GM21423 (cell line): ENCODE measurements around the gene CFAP45.
A peak's percentile ranks its signal among the peaks of the same experiment; 100 is the strongest.

Source experiments
- ATAC-seq: cut with Tn5 transposase; IDR thresholded peaks from one replicate; pipeline ENCODE4 v1.9.1; 2021; ENCODE audit warnings: mild to moderate bottlenecking, moderate library complexity; ENCODE audit not compliant: unreplicated experiment

Gene CFAP45

GRCh38 chr1:159854693-159855192 lies 45.2 kb downstream of the CFAP45 start:
- ATAC-seq = peak; percentile 85

DNA sequence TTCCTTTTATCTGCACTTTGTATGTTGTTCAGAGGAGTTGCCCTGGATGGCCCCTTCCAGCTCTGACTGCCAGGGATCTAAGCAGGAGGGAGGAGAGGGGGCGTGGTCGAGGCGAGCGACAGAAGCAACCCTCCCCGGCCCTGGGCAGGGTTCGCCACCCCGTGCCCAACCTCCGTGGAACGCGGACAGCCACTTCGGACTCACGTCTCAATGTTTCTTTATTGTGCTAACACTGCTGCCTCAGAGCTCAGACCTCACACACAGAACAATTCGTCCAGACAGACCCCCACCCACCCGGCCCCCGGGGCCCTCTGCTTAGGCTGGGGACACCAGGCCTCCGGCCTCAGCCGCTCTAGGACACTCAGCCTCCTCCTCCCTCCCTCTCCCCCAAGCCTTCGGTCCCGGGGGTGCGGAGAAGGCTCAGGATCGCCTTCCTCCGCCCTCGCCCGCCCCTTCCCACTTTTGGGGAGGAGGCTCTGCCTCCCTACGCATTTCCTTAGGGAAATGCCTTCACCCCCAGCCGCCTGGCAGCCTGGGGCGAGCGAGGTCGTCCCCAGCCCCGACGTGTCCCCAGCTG lies 45.8 kb downstream of the CFAP45 start:
- no peak for ATAC-seq

DNA sequence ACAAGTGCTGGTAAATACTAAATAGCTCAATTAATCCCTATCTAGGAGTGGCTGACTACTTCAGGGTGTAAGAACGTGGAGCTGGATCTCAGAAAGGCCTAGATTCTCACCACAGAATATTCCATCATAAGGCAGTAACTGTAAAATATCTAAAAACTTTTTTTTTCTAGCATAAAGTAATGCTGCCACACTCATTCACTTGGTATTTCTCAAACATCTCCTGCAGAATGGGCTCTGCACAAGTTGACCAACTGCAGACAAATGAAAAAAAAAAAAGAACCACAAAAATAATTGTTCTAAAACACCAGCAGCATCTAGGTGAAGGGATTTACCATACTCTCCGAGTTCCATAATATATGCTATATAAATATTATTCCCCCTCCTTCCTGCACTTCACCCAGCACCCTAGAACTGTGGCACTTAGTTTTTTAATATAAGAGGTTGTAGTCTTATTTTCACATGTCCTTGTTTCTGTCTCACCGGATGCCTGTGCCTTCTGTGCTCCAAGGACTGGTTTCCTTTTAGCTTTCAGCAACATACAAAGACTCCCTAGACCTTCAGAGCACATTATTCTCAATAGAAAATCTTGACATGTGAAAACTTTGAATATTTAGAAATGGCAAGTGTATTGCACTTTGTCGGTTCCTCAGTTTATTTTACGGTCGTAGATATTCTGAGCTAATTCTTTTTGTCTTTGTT lies 46.4 kb downstream of the CFAP45 start:
- ATAC-seq = no peak

GRCh38 chr1:159851407-159851806 lies 48.6 kb downstream of the CFAP45 start:
- ATAC-seq = no peak

DNA sequence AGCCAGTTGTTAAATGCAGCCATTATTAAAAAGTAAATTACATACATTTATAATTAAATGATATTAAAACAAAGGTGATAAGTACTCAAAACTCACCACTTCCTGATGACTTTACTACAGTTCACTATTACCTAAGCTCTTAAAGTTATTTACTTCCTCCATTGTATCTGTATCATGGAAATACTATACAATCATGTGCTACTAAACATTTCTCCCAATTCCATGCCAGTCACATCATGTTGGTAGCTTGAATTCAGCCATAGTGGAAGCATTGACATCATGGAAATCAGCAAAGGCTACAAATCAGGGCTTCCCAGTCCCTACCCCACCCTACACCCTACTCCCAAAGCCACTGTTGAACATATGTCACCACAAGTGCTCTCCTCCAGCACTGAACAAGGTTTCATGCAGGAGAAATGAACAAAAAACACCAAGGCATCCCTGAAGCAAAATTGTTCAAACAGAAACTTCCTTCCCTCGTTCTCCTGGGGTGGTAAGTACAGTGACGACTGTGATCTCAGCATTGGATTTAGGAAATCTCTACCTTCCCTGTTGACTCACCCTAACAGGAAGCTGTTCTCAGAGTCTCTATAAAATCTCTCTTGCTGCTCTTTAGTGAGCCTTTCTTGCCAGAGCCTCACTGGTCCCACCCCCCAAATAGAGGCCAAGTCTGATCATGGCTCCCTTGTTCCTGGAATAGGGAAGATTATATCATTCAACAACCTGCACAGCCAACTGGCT lies 50.2 kb downstream of the CFAP45 start:
- ATAC-seq = no peak

- ATAC-seq = no peak
Observed at GRCh38 chr1:159848326-159848725, 51.6 kb downstream of the CFAP45 start.

DNA sequence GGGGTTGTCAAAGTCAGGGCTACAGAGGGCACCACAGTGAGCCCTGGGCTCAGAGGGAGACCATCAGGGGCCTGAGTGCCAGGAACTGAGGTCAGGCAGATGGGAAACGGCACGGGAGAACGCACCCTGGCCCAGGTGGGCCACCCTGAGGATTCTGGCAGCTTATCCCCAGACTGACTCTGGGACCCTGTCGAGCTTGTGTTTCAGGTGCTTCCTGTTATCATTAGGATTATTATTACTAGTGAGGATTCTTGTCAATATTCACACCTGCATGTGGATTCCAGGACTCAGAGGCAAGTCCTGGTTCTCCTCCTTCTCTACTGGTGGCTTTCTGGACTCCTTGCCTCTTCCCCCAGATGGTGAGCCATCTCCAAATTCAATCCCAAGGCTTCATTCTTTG lies 52.7 kb downstream of the CFAP45 start:
- no peak for ATAC-seq

GRCh38 chr1:159845751-159846629 lies 54.0 kb downstream of the CFAP45 start:
- ATAC-seq = no peak

DNA sequence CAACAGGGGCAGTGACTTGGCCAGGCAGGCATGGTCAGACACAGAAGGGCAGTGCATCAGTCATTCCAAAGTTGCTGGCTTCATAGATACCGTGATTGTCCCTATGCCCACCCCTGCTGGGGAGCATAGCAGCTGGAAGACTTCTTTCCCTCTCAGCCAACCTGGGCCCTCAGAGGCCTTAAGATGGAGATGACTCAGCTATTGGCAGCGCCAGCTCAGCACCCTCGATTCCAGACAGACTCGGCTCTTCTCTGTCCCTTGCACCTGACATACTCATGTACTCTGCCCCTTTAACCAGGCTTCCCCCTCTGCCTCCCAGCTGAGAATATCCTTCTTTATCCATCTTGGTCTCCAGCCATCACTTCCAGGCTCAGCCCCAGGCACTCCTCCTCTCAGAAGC lies 56.5 kb downstream of the CFAP45 start:
- ATAC-seq = no peak

DNA sequence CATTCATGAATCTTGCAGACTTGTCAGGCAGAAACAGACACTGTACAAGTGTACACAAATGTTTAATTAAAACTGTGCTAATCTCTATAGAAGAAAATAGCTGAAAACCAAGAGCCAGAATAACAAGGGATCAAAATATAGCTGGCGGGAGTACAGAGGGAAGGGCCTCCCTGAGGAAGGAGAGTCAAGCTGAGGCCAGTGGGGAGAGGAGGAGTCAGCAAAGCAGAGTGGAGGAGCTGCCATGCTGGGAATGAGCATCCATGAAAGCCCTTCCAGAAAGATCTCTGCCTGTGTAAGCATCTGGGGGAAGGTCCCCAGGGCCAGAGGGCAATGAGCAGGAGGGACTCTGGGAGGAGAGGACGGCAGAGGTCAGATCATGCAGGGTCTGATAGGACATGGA lies 58.2 kb downstream of the CFAP45 start:
- ATAC-seq = no peak

DNA sequence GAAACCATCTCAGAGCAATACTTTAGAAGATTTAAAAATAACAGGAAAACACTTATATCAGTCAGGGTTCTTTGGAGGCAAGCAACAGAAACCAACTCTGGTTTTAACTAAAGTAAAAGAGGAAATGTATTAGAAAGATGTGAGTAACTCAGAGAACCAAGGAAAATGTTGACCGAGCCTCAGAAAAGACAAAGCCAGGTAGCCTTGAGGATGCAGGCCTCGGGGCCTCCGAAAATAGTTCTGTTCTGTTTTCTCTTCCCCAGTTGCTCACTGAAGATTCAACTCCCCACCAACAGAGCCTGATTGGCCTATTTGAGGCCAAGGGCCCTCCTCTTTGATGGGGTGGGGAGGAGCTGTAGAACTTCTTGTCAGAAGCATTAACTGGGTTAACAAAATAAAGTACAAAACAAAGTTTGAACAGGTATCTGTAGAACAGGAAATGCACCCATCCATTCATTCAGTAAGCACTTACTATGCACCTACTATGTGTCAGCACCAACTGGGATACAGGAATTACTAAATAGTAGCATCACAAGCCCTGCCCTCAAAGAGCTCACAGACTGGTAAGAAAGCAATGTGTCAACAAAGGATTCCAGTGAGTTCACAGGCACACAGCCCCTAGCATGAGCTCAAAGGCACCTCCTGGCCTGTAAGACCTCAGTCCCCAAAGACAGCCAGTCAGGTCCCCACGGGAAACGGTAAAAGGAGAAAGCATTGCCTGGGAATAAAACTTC lies 60.7 kb downstream of the CFAP45 start:
- peak; percentile 69 for ATAC-seq

GRCh38 chr1:159838715-159839114 lies 61.2 kb downstream of the CFAP45 start:
- peak; percentile 65 for ATAC-seq

DNA sequence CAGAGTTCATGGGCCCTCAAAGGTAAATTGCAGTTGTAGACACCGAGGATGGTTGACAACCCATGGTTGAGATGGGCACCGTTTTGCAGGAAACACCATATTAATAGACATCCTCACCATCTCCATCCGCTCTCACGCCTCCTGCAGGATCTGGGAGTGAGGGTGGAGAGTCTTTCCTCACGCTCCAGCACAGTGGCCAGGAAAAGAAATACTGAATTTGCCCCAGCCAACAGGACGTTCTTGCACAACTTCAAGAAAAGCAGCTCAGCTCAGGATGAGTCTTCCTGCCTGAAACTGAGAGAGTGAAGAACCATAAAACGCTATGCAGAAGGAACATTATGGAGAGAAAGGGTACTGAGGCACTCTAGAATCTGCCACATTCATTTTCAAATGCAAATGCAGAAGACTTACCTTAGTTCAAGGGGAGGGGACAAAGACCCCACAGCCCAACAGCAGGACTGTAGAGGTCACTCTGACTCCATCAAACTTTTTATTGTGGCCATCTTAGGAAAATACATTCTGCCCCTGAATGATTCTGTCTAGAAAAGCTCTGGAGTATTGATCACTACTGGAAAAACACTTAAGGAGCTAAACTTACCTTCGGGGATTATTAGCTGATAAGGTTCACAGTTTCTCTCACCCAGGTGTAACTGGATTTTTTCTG lies 64.0 kb downstream of the CFAP45 start:
- ATAC-seq = no peak

DNA sequence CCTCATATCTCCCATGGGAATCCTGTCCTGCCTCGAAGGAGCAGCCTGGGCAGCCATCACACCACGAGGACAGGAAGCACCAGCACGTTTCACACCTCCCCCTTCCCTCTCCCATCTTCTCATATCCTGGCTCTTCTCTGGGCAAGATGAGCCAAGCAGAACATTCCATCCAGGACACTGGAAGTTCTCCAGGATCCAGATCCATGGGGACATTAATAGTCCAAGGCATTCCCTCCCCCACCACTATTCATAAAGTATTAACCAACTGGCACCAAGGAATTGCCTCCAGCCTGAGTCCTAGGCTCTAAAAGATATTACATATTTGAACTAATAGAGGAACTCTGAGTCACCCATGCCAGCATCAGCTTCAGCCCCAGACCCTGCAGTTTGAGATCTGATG lies 64.6 kb downstream of the CFAP45 start:
- ATAC-seq = no peak

- ATAC-seq = no peak
Observed at GRCh38 chr1:159832309-159832708, 67.7 kb downstream of the CFAP45 start.

DNA sequence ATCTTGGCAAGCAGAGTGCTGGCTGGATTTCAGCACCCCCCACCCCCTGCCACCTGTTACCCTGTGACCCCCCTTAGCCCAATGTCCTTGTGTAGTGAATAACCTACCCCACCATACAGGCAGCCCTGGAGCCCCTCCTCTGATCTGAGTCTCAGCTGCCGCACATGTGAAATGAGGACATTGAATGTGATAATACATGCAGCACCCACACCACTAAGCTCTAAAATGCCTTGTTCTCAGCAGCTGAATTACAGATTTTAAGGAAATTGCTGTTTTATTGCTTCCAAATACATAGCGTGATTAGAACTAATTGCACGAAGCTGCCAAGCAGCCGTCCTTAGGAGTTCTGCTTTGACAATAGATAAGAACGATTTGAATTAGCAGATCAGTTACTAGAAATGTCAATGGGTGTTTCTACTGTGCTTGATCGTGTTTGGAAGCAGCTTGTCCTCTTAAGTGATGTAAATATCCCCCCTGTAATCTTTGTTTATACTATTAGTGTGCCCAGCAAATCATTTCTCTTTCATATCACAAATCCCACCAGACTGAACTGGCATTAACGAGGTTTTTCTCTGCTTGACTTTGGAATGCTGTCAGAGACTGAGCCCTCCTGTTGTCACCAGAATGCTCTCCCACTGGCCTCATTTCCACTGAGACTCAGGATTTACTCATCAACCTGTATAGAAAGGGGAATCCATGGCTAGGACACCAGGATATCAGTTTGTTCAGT lies 68.4 kb downstream of the CFAP45 start:
- ATAC-seq = no peak

- no peak for ATAC-seq
Observed at GRCh38 chr1:159830722-159831121, 69.2 kb downstream of the CFAP45 start.

DNA sequence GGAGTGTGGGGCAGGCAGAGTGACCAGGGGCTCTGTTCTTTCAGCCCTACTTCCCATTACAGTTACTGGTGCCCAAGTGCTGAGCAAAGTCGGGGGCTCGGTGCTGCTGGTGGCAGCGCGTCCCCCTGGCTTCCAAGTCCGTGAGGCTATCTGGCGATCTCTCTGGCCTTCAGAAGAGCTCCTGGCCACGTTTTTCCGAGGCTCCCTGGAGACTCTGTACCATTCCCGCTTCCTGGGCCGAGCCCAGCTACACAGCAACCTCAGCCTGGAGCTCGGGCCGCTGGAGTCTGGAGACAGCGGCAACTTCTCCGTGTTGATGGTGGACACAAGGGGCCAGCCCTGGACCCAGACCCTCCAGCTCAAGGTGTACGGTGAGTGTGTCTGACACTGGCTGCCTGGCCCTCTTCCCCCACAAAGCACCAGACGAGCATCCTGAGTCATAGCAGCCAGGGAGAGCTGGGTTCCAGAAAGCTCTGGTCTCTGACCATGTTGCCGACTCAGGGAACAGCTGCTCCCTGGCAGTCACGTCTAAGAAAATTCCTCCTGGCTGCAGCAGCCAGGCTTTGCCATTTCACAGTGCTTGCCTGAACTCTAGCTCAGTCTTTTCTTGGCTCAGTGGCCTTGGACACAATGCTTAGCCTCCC lies 70.0 kb downstream of the CFAP45 start:
- ATAC-seq = no peak

DNA sequence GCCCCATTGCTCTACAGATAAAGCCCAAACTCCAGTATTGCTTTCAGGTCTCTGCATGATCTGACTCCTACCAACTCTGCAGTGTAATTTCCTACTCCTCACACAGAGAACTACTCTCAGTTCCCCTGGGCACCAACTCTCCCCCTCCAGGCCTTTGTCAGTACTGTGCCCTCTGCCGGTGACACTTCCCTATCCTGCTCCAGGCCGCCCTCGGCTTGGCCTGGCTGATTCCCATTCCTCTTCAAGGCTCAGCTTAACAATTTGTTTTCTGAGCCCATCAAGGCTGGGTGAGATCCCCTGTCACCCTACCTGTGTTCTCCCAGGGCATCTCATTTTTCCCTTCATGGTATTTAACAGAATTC lies 70.7 kb downstream of the CFAP45 start:
- ATAC-seq = peak; percentile 68
